Suprapubic skin (tissue), 4 donors: ENCODE data around the gene RERE.

Source experiments
- EP300 ChIP-seq: sonication (generic); formaldehyde crosslinking; IDR thresholded peaks from one replicate; pipeline ENCODE4 v1.6.1; 2017; ENCODE audit warnings: antibody characterized with exemption
- POLR2A ChIP-seq, 2 donors: fragments of 450-650 bp; IDR thresholded peaks; one replicate each; pipeline ENCODE4 v1.6.1; 2017; ENCODE audit warnings: antibody characterized with exemption in 2 of 2, mild to moderate bottlenecking in 2 of 2, moderate library complexity in 2 of 2
- POLR2AphosphoS5 ChIP-seq, 3 donors: sonication (generic); formaldehyde crosslinking; IDR thresholded peaks; one replicate each; pipeline ENCODE4 v1.6.1; 2017; ENCODE audit warnings: antibody characterized with exemption in 3 of 3
- TF ChIP-seq, protein P1 (sequence below), 2 donors: fragments of 200-600 bp in 1 of 2; fragments of 450-650 bp in 1 of 2; sonication (generic) in 1 of 2; IDR thresholded peaks; one replicate each; pipeline ENCODE4 v1.5.1; 2016 to 2019; ENCODE audit warnings: antibody characterized with exemption in 2 of 2, mild to moderate bottlenecking in 1 of 2, moderate library complexity in 1 of 2

DNA sequence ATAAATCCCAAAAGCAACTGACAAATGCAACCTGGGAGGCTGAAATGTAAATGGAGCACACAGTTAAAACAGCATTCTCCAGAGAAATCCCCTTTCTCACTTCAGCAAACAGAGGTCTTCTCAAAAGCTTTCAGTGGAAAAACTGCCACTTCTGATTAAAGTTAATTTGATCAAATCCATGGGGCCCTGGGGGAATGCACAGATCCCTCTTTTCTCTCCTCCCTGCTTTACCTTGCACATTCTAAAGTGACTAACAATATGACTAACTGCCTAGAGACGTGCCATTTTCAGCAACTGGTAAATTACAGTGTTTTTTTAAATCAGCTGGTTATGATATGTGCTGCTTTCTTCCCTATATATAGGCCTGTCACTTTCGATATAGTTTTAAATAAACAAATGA is 142.5 kb downstream of the RERE start:
- TF ChIP-seq, protein P1, sequence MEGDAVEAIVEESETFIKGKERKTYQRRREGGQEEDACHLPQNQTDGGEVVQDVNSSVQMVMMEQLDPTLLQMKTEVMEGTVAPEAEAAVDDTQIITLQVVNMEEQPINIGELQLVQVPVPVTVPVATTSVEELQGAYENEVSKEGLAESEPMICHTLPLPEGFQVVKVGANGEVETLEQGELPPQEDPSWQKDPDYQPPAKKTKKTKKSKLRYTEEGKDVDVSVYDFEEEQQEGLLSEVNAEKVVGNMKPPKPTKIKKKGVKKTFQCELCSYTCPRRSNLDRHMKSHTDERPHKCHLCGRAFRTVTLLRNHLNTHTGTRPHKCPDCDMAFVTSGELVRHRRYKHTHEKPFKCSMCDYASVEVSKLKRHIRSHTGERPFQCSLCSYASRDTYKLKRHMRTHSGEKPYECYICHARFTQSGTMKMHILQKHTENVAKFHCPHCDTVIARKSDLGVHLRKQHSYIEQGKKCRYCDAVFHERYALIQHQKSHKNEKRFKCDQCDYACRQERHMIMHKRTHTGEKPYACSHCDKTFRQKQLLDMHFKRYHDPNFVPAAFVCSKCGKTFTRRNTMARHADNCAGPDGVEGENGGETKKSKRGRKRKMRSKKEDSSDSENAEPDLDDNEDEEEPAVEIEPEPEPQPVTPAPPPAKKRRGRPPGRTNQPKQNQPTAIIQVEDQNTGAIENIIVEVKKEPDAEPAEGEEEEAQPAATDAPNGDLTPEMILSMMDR (IDR thresholded peaks at IDR 0.05): no peak
- no peak for TF ChIP-seq POLR2A (IDR thresholded peaks at IDR 0.05)
- no peak for TF ChIP-seq EP300
- TF ChIP-seq POLR2AphosphoS5 (IDR thresholded peaks at IDR 0.05): no peak
